Nephron (organoid): ENCODE measurements around the gene U2AF1L4.

Source experiments
- H3K27ac Mint-ChIP-seq, 3 experiments: 2 replicates each; pipeline ENCODE4 v1.8.0; 2020; ENCODE audit warnings: mixed read lengths in 3 of 3, mild to moderate bottlenecking in 2 of 3, moderate library complexity in 1 of 3
- H3K27me3 Mint-ChIP-seq: 2 replicates; pipeline ENCODE4 v1.8.0; 2021; ENCODE audit warnings: low read depth, mild to moderate bottlenecking, moderate library complexity, mixed read lengths
- H3K36me3 Mint-ChIP-seq: 2 replicates; pipeline ENCODE4 v1.8.0; 2020; ENCODE audit warnings: low read depth, mixed read lengths
- H3K4me1 Mint-ChIP-seq: 2 replicates; pipeline ENCODE4 v1.8.0; 2020; ENCODE audit warnings: mixed read lengths
- H3K4me3 Mint-ChIP-seq, 3 experiments: 2 replicates each; pipeline ENCODE4 v1.8.0; 2020; ENCODE audit warnings: mild to moderate bottlenecking in 3 of 3, mixed read lengths in 3 of 3, moderate library complexity in 2 of 3
- H3K9me3 Mint-ChIP-seq: 2 replicates; pipeline ENCODE4 v1.8.0; 2020; ENCODE audit warnings: mixed read lengths
- TF ChIP-seq, protein P1 (sequence below), 3 experiments: fragments of 200-600 bp; sonication (generic); IDR thresholded peaks; one replicate each; pipeline ENCODE4 v1.5.0; 2021; ENCODE audit warnings: antibody characterized with exemption in 3 of 3; ENCODE audit not compliant: unreplicated experiment in 3 of 3

U2AF1L4 gene

DNA sequence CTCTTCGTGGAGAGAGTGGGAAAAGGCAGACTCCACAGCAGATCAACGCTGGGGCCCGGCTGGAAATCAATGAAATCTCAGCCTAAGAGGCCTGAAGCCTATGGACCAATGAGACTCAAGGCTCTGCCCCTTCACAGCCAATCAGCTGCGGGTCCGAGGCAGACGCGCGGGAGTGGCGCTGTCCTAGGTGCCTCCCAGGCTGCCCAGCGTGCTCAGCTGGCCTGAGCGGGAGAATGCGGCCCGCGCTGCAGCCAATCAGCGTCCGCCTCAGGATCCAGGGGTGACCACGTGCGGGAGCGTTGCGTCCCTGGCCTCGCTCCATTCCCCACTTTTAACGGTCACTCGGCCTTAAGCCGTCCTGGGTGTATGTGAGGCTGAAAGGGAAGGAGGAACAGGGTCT, 41.0 kb downstream of the U2AF1L4 start, which contains the start of gene ZBTB32:
TSS of gene ZBTB32 (plus strand) at position 341 of the 400 bp plus-strand sequence. CDS start 10,069 bp downstream, outside the sequence.
- Mint-ChIP-seq H3K4me1 (peaks cover 5% of the 10 kb centered on the region), H3K36me3 (no peaks in the 10 kb centered on the region), H3K27ac (no peak within 1 kb of the TSS), H3K27me3 (peaks cover 7% of the 10 kb centered on the region), H3K4me3 (no peak within 1 kb of the TSS), H3K9me3 (no peaks in the 10 kb centered on the region)
- TF ChIP-seq, protein P1, sequence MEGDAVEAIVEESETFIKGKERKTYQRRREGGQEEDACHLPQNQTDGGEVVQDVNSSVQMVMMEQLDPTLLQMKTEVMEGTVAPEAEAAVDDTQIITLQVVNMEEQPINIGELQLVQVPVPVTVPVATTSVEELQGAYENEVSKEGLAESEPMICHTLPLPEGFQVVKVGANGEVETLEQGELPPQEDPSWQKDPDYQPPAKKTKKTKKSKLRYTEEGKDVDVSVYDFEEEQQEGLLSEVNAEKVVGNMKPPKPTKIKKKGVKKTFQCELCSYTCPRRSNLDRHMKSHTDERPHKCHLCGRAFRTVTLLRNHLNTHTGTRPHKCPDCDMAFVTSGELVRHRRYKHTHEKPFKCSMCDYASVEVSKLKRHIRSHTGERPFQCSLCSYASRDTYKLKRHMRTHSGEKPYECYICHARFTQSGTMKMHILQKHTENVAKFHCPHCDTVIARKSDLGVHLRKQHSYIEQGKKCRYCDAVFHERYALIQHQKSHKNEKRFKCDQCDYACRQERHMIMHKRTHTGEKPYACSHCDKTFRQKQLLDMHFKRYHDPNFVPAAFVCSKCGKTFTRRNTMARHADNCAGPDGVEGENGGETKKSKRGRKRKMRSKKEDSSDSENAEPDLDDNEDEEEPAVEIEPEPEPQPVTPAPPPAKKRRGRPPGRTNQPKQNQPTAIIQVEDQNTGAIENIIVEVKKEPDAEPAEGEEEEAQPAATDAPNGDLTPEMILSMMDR (IDR thresholded peaks at IDR 0.05; ENCODE audit: unreplicated experiment in 3 of 3): no peak

DNA sequence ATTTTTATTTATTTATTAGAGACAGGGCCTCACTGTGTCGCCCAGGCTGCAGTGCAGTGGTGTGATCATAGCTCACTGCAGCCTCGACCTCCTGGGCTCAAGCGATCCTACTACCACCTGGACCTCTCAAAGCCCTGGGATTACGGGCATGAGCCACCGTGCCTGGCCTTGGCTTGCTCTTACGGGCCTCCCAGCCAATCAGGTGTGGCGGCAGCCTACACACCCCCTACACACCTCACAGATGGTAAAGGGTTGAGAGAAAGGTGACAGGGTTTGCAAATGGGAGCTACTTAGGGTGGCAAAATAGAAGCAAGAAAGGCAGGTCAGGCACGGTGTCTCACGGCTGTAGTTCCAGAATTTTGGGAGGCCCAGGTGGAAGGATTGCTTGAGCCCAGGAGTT, 41.9 kb downstream of the U2AF1L4 start:
- TF ChIP-seq, protein P1 (IDR thresholded peaks at IDR 0.05; ENCODE audit: unreplicated experiment in 3 of 3): no peak
- H3K4me1 Mint-ChIP-seq: peaks cover 5% of the 10 kb centered on the region
- no peaks in the 10 kb centered on the region for H3K36me3 Mint-ChIP-seq
- no peaks in the 10 kb centered on the region for H3K9me3 Mint-ChIP-seq
- no peak overlapping the region for H3K27ac Mint-ChIP-seq
- H3K27me3 Mint-ChIP-seq: peaks cover 7% of the 10 kb centered on the region
- H3K4me3 Mint-ChIP-seq: no peak overlapping the region

DNA sequence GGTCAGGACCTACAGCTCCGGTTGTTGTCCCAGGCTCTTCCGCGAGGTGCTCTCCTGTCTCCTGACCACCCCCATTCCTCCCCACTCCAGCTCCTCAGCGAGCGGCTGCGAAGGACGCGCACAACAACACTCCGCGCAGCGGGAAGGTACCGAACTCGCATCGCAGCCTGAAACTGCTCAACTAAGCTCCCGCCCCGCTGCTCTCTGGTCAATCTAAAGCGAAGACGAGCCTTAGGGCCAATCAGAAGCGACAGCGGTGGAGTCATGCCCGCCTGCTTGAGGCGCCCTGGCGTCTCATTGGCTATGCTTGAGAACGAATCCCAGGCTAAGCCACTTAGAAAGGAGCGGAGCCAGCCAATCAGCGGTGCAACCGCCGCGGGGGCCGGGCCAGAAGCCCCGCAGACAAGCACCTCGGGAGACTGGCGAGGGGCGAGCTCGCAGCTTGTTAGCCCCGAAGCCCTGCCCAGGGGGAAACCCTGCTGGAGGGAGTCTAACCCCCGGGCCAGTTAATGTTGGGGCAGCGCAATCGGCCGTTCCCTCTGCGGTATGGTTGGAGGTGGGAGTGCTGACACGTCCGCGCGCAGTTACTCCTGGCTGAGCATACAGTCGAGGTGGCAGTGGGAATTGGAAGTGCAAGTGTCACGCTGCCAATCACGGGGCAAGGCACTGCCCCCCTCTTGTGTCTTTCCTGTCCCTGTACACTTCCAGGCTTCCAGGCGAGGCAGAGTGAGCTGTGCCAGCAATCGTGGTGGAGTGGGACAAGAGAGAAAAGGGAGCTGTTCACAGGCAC, 42.8 kb downstream of the U2AF1L4 start:
- Mint-ChIP-seq H3K36me3 (no peaks in the 10 kb centered on the region), H3K9me3 (no peaks in the 10 kb centered on the region), H3K27me3 (peaks cover 4% of the 10 kb centered on the region), H3K27ac (peak overlapping the region; percentile 10 to 80 (median 60)), H3K4me3 (peak overlapping the region; percentile 89 to 91 (median 91)), H3K4me1 (peaks cover 5% of the 10 kb centered on the region)
- TF ChIP-seq, protein P1 (IDR thresholded peaks at IDR 0.05; ENCODE audit: unreplicated experiment in 3 of 3): no peak

DNA sequence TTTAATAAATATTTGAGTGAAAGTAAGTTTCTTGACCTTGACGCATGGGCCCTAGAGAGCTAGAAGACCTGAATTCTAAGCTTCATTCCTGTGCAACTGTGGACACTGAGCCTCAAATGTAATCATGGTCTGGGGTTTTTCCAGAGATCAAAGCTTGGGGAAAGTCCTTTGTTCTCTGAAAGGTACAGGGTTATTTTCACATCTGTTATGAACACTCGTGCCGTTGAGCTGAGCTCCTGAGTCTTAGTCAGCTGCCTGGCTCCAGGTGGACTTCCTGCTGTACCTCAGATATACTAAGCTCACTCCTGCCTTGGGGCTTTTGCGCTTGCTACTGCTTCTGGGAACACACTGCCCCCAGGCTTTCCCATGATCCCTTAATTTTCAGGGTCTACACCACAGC, 48.4 kb downstream of the U2AF1L4 start:
- Mint-ChIP-seq H3K4me3 (no peak overlapping the region), H3K27ac (no peak overlapping the region), H3K27me3 (no peaks in the 10 kb centered on the region), H3K9me3 (no peaks in the 10 kb centered on the region), H3K36me3 (no peaks in the 10 kb centered on the region), H3K4me1 (no peaks in the 10 kb centered on the region)
- TF ChIP-seq, protein P1 (IDR thresholded peaks at IDR 0.05; ENCODE audit: unreplicated experiment in 3 of 3): no peak

DNA sequence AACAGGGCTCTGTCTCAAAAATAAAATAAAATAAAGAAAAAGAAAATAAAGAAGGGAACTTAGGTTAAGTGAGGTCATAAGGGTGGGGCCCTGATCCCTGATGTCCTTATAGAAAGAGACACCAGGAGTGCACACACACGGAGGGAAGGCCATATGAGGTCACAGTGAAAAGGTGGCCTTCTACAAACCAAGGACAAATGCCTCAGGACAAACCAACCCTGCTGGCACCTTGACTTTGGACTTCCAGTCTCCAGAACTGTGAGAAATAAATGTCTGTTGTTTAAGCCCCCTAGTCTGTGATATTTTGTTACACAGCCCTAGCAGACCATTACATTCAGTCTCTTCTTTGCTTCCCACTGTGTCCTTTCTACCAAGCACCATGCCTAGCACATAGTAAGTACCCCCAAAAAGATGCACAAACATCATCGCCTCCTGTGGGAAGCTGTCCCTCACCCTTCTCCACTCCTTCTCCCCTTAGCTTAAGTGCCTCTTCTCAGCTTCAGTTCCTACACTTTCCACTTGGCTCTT, 49.3 kb downstream of the U2AF1L4 start:
- TF ChIP-seq, protein P1 (IDR thresholded peaks at IDR 0.05; ENCODE audit: unreplicated experiment in 3 of 3): no peak
- H3K4me1 Mint-ChIP-seq: no peaks in the 10 kb centered on the region
- H3K9me3 Mint-ChIP-seq: no peaks in the 10 kb centered on the region
- no peaks in the 10 kb centered on the region for H3K27me3 Mint-ChIP-seq
- H3K4me3 Mint-ChIP-seq: no peak overlapping the region
- H3K27ac Mint-ChIP-seq: no peak overlapping the region
- H3K36me3 Mint-ChIP-seq: no peaks in the 10 kb centered on the region
